GM12891 (cell line): ENCODE data around the gene MARCHF3.

ENCODE experiments used
- POLR2A ChIP-seq: IDR thresholded peaks from 2 replicates; pipeline ENCODE4 v1.6.1; 2011; ENCODE audit warnings: low read depth, low read length, control low read depth
- POLR2AphosphoS5 ChIP-seq: IDR thresholded peaks from 2 replicates; pipeline ENCODE4 v1.6.1; 2011; ENCODE audit warnings: low read depth, low read length, control low read depth

DNA sequence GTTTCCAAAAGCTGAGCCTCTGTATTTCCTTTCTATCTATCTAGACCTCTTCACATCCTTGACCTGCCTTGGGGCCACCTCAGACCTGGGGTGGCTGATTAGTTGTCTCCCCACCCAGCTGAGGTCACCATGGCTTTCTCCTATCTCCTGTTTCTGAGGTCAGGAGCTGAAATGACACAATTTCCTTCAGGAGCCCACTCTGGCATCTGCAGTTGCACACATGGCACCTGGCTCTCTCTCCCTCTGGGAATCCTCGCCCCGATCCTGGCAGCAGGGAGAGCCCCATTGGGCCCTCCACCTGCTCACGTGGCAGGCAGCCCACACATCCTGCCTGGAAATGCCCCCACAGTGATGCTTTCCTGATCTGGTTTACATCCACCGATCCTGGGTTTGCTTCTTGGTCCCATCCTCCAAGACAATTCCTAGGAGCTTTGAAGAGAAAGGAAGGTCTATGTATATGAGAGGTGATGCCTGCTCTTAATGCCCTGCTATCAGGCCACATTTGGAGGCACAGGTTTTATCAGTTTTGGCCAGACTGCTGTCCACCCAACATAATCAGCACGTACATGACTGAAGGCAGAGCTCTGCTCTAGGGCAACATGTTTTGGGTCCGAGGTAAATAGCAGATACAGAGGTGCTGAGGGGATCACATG is 53.7 kb downstream of the MARCHF3 start:
- no peak for TF ChIP-seq POLR2A
- TF ChIP-seq POLR2AphosphoS5, result no peak
